ENCODE results near the gene LIN37. TPM values are rescaled to one million over a fixed set of nuclear protein-coding genes. Genes with fewer than 3 reads are reported as not detected.

The LIN37 gene
- polyA plus RNA-seq, 3 donors from 2014 or later = 9.7 to 15.2 (median 12.6) TPM

DNA sequence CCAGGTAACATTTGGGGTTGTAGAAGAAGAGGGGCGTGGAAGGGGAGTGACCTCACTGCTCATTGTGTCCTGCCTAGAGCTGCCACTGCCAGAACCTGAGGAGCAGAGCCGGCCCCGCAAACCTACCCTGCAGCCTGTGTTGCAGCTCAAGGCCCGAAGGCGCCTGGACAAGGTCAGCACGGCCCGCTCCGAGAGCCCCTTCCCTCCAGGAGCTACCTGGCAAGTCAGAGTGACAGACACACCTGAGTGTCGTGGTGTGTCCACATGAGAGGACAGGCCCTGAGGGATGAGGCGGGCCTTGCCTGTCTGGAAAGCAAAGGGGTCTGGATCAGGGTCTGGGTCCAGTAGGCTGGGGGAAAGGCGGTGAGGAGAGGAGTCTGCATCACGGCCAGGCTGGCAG is 23.8 kb upstream of the LIN37 start:
- no peak overlapping the region for H3K4me3 Mint-ChIP-seq
- H3K36me3 Mint-ChIP-seq = peaks cover 3 to 37% (median 5%) of the 10 kb centered on the region in 3 donors
- DNase-seq = no peak
- no peaks in the 10 kb centered on the region for H3K9me3 Mint-ChIP-seq
- H3K27me3 Mint-ChIP-seq (ENCODE audit: low read depth in 3 of 3) = no peaks in the 10 kb centered on the region
- no peak overlapping the region for H3K27ac Mint-ChIP-seq
- peaks cover 6 to 8% of the 10 kb centered on the region in 2 donors for H3K4me1 Mint-ChIP-seq

DNA sequence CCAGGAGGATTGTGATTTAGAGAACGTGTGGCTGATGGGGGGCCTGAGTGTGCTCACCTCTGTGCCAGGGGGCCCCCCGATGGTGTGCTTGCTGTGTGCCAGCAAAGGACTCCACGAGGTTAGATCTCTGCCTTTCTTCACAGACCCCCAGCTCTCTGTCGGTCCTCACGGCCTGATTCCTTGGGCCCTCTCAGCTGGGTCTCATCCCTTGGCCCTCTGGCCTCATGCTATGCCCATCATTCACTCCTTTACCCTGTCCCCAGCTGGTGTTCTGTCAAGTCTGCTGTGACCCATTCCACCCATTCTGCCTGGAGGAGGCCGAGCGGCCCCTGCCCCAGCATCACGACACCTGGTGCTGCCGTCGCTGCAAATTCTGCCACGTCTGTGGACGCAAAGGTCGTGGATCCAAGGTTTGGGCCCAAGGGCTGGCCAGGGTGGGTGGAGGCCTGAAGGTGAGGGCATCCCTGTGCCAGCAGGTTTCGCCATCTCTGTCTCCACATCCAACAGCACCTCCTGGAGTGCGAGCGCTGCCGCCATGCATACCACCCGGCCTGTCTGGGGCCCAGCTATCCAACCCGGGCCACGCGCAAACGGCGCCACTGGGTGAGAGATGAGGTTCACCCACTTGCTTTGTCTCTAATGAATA is 23.0 kb upstream of the LIN37 start:
- Mint-ChIP-seq H3K9me3 (no peaks in the 10 kb centered on the region), H3K27me3 (ENCODE audit: low read depth in 3 of 3) (no peaks in the 10 kb centered on the region), H3K36me3 (peaks cover 6 to 35% (median 8%) of the 10 kb centered on the region in 3 donors), H3K4me1 (peaks cover 2 to 3% of the 10 kb centered on the region in 2 donors), H3K4me3 (no peak overlapping the region), H3K27ac (no peak overlapping the region)
- no peak for DNase-seq

DNA sequence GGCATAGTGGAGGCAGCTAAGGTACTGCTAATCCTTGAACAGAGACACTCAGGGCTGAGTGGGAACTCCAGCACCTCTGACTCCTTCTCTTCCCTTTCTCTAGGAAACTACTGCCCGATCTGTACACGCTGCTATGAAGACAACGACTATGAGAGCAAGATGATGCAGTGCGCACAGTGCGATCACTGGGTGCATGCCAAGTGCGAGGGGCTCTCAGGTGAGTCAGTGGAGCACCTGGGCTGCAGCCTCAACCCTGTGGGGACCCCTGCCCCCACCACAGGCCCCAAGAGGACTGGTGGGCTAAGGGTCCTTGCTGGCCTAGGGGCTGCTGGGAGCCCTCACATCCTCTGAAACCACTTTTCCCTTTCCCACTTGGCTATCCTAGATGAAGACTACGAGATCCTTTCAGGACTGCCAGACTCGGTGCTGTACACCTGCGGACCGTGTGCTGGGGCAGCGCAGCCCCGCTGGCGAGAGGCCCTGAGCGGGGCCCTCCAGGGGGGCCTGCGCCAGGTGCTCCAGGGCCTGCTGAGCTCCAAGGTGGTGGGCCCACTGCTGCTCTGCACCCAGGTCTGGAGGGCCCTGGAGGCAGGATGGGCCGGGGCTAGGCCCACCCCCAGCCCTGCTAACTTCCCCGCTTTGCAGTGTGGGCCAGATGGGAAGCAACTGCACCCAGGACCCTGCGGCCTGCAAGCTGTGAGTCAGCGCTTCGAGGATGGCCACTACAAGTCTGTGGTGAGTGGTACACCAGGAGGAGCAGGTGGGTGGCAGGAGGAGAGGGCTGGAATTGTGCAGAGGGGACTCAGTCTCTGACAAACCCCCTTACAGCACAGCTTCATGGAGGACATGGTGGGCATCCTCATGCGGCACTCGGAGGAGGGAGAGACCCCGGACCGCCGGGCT is 21.1 kb upstream of the LIN37 start:
- no peak overlapping the region for H3K27ac Mint-ChIP-seq
- H3K36me3 Mint-ChIP-seq = peaks cover 9 to 40% (median 14%) of the 10 kb centered on the region in 3 donors
- no peak for DNase-seq
- H3K4me1 Mint-ChIP-seq = peaks cover 0 to under 1% of the 10 kb centered on the region in 2 donors
- H3K9me3 Mint-ChIP-seq = no peaks in the 10 kb centered on the region
- peak overlapping the region in 1 of 5 donors; percentile 30 for H3K4me3 Mint-ChIP-seq
- peaks cover 0 to 2% (median 0%) of the 10 kb centered on the region in 3 donors for H3K27me3 Mint-ChIP-seq (ENCODE audit: low read depth in 3 of 3)

DNA sequence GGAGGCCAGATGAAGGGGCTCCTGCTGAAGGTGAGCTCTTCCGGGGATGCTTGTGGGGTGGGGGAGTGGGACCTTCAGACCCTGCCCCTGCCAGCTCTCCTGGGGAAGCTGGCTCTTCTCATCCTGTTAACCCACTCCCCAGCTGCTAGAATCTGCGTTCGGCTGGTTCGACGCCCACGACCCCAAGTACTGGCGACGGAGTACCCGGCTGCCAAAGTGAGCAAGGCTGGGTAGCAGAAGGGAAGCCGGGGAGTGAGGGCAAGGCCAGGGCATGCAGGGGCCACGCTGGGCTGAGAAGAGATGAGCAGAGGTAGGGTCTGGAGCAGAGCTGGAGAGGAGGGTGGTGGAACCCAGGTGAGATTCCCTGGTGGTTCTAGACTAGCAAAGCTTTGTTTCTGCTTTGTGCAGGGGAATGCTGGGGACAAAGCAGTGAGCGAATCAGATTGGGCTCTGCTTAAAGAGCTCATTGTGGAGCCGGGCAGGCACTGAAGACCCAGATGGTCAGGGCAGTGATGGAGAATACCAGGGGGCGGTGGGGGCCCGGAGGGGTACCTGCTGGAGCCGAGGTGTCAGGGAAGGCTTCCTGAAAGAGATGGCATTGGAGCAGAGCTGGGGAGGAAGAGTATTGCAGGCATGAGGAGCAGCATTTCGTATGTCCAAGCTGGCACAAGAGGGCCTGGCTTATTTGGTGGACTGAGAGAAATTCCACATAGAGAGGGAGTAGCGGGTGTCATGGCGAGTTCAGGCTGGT is 20.2 kb upstream of the LIN37 start:
- no peak for DNase-seq
- Mint-ChIP-seq H3K27ac (no peak overlapping the region), H3K36me3 (peaks cover 9 to 39% (median 14%) of the 10 kb centered on the region in 3 donors), H3K9me3 (no peaks in the 10 kb centered on the region), H3K27me3 (ENCODE audit: low read depth in 3 of 3) (peaks cover 0 to 2% (median 0%) of the 10 kb centered on the region in 3 donors), H3K4me3 (no peak overlapping the region), H3K4me1 (no peaks in the 10 kb centered on the region)

DNA sequence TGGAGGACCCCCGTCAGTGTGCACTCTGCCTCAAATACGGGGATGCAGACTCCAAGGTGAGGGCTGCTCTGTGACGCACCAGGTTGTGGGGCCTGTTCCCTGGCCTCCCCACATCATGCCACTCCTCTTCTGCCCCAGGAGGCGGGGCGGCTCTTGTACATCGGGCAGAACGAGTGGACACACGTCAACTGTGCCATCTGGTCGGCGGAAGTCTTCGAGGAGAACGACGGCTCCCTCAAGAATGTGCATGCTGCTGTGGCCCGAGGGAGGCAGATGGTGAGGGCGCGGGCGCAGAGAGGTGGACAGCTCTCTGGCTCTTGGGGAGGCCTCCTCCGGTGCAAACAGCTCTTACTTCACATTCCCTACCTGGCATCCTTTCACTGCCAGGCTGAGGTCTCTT is 19.4 kb upstream of the LIN37 start:
- Mint-ChIP-seq H3K27ac (no peak overlapping the region), H3K36me3 (peaks cover 9 to 33% (median 11%) of the 10 kb centered on the region in 3 donors), H3K9me3 (no peaks in the 10 kb centered on the region)

DNA sequence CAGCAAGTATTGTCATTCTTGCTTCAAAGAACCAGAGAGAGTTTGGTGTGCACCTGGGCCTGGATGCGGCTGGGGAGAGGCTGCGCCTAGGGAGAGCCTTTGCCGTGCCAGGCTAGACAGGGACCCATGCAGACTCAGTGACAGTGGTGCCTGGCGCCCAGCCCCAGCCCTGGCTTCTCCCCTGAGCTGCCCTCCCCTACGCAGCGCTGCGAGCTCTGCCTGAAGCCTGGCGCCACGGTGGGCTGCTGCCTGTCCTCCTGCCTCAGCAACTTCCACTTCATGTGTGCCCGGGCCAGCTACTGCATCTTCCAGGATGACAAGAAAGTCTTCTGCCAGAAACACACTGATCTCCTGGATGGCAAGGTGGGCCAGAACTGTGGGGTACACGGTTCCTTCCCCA is 18.6 kb upstream of the LIN37 start:
- H3K4me1 Mint-ChIP-seq = no peaks in the 10 kb centered on the region
- DNase-seq = no peak
- H3K9me3 Mint-ChIP-seq = no peaks in the 10 kb centered on the region
- H3K27ac Mint-ChIP-seq = no peak overlapping the region
- H3K4me3 Mint-ChIP-seq = no peak overlapping the region
- H3K36me3 Mint-ChIP-seq = peaks cover 9 to 33% (median 9%) of the 10 kb centered on the region in 3 donors
- H3K27me3 Mint-ChIP-seq (ENCODE audit: low read depth in 3 of 3) = peaks cover 0 to 3% (median 2%) of the 10 kb centered on the region in 3 donors

More for the DNA sequence above, 19.4 kb upstream of the LIN37 start:
- Mint-ChIP-seq H3K4me3 (no peak overlapping the region), H3K4me1 (no peaks in the 10 kb centered on the region), H3K27me3 (ENCODE audit: low read depth in 3 of 3) (peaks cover 0 to 2% (median under 1%) of the 10 kb centered on the region in 3 donors)
- DNase-seq = no peak

DNA sequence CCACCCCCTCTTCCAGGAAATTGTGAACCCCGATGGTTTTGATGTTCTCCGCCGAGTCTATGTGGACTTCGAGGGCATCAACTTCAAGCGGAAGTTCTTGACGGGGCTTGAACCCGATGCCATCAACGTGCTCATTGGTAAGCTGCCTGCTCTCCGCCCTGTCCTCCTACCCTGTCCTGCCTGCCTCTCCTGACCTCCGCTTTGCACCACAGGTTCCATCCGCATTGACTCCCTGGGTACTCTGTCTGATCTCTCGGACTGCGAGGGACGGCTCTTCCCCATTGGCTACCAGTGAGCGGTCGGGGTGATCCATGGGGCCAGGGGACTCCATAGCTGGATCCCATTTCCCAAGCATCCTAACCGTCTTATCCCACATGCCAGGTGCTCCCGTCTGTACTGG is 18.1 kb upstream of the LIN37 start:
- no peak overlapping the region for H3K4me3 Mint-ChIP-seq
- peaks cover 9 to 33% (median 9%) of the 10 kb centered on the region in 3 donors for H3K36me3 Mint-ChIP-seq
- no peak for DNase-seq
- peaks cover 0 to 3% (median 3%) of the 10 kb centered on the region in 3 donors for H3K27me3 Mint-ChIP-seq (ENCODE audit: low read depth in 3 of 3)
- H3K9me3 Mint-ChIP-seq = no peaks in the 10 kb centered on the region
- H3K27ac Mint-ChIP-seq = peak overlapping the region in 1 of 6 donors; percentile 17
- no peaks in the 10 kb centered on the region for H3K4me1 Mint-ChIP-seq

DNA sequence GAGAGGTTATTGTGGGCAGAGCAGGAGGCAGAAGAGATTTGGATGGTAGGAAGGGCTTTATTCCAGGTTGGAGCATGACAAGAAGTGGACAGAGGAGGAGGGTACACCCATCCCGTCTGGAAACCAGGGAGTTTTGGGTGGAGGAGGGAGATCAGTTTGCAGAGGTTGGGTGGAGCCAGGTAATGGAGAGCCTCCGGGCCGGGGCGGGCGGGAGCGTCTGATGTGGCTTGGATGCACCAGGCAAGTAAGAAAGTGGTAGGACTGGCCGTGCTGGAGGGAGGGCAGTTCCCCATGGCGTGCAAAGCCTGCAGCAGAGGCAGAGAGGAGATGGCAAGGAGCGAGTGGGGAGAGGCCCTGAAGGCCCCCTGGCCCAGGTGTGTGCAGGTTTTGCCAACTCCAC is 17.0 kb upstream of the LIN37 start:
- Mint-ChIP-seq H3K9me3 (no peaks in the 10 kb centered on the region), H3K4me1 (no peaks in the 10 kb centered on the region), H3K27me3 (ENCODE audit: low read depth in 3 of 3) (peaks cover 0 to 3% (median 3%) of the 10 kb centered on the region in 3 donors), H3K4me3 (no peak overlapping the region), H3K27ac (no peak overlapping the region), H3K36me3 (peaks cover 9 to 28% (median 9%) of the 10 kb centered on the region in 3 donors)
- no peak for DNase-seq

DNA sequence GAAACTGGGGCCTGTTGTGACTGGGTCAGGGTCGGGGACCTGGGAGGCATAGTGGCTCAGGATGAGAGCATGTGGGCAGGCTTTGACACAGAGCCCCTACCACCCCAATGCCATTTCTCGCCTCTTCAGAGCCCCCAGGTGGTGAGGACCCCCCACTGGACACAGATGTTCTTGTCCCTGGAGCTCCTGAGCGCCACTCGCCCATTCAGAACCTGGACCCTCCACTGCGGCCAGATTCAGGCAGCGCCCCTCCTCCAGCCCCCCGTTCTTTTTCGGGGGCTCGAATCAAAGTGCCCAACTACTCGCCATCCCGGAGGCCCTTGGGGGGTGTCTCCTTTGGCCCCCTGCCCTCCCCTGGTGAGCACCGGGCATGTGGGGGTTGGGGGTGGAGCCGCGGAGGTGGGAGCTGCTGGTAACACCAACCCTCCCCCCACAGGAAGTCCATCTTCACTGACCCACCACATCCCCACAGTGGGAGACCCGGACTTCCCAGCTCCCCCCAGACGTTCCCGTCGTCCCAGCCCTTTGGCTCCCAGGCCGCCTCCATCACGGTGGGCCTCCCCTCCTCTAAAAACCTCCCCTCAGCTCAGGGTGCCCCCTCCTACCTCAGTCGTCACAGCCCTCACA is 16.5 kb upstream of the LIN37 start:
- Mint-ChIP-seq H3K36me3 (peaks cover 9 to 28% (median 9%) of the 10 kb centered on the region in 3 donors), H3K9me3 (no peaks in the 10 kb centered on the region), H3K4me3 (no peak overlapping the region), H3K4me1 (no peaks in the 10 kb centered on the region), H3K27me3 (ENCODE audit: low read depth in 3 of 3) (peaks cover 0 to 3% (median 3%) of the 10 kb centered on the region in 3 donors), H3K27ac (no peak overlapping the region)
- DNase-seq = no peak

DNA sequence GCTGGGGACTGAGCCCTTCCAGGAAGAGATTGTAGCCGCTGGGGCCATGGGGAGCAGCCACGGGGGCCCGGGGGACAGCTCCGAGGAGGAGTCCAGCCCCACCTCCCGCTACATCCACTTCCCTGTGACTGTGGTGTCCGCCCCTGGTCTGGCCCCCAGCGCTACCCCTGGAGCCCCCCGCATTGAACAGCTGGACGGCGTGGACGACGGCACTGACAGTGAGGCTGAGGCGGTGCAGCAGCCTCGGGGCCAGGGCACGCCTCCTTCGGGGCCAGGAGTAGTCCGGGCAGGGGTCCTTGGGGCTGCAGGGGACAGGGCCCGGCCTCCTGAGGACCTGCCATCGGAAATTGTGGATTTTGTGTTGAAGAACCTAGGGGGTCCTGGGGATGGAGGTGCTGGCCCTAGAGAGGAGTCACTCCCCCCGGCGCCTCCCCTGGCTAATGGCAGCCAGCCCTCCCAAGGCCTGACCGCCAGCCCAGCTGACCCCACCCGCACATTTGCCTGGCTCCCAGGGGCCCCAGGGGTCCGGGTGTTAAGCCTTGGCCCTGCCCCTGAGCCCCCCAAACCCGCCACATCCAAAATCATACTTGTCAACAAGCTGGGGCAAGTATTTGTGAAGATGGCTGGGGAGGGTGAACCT is 15.7 kb upstream of the LIN37 start:
- no peaks in the 10 kb centered on the region for H3K9me3 Mint-ChIP-seq

DNA sequence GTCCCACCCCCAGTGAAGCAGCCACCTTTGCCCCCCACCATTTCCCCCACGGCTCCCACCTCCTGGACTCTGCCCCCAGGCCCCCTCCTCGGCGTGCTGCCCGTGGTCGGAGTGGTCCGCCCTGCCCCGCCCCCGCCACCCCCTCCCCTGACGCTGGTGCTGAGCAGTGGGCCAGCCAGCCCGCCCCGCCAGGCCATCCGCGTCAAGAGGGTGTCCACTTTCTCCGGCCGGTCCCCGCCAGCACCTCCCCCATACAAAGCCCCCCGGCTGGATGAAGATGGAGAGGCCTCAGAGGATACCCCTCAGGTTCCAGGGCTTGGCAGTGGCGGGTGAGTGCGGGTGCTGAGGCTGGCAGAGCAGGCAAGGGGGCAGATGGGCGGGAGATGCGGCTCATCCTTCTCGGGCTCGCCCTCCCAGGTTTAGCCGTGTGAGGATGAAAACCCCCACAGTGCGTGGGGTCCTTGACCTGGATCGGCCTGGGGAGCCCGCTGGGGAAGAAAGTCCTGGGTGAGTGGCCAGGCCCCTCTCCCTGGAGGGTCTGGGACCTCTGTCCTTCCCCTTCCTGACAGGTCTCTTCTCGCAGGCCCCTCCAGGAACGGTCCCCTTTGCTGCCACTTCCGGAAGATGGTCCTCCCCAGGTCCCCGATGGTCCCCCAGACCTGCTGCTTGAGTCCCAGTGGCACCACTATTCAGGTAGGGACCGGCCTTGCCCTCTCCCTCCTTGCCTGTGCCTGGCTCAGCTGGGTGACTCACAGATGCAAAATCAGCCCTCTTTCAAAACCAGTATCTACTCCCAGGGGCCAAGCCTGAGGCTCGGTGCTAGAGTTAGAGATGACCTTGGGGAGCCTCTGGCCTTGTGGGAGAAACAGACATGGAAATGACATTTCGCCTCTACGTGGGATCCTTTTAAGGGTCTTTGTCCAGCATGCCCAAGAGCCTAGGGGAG is 14.9 kb upstream of the LIN37 start:
- no peak for DNase-seq
- no peaks in the 10 kb centered on the region for H3K4me1 Mint-ChIP-seq
- peaks cover 9 to 21% (median 9%) of the 10 kb centered on the region in 3 donors for H3K36me3 Mint-ChIP-seq
- peak overlapping the region in 3 of 6 donors; percentile 16 to 64 (median 29) for H3K27ac Mint-ChIP-seq
- H3K27me3 Mint-ChIP-seq (ENCODE audit: low read depth in 3 of 3) = peaks cover 0 to 3% (median 3%) of the 10 kb centered on the region in 3 donors
- H3K9me3 Mint-ChIP-seq = no peaks in the 10 kb centered on the region
- no peak overlapping the region for H3K4me3 Mint-ChIP-seq

More for the DNA sequence above, 15.7 kb upstream of the LIN37 start:
- H3K27ac Mint-ChIP-seq = no peak overlapping the region
- H3K4me3 Mint-ChIP-seq = no peak overlapping the region
- H3K4me1 Mint-ChIP-seq = no peaks in the 10 kb centered on the region
- peaks cover 0 to 3% (median 3%) of the 10 kb centered on the region in 3 donors for H3K27me3 Mint-ChIP-seq (ENCODE audit: low read depth in 3 of 3)
- peaks cover 9 to 26% (median 9%) of the 10 kb centered on the region in 3 donors for H3K36me3 Mint-ChIP-seq
- DNase-seq = no peak

DNA sequence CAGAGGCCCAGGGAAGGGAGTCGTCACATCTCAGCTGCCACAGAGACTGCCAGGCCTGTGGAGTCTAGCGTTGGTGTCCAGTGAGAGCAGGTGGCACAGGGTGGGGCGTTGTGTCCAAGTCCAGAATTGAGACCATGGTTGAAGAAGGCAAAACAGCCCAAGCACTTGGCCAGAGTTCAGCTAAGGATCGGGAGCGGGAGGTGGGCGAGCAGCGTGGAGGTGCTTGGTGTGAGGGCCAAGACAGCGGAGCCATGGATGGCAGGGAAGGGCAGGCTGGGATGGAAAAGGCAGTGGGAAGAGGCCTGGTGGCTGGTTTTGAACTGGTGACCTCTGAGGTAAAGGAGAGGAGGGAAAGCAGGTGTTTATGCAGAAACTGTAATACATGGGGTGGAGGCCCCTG is 14.1 kb upstream of the LIN37 start:
- H3K27me3 Mint-ChIP-seq (ENCODE audit: low read depth in 3 of 3) = peaks cover 0 to 3% (median 3%) of the 10 kb centered on the region in 3 donors
- peaks cover 0 to 3% of the 10 kb centered on the region in 2 donors for H3K4me1 Mint-ChIP-seq
- DNase-seq = no peak
- H3K36me3 Mint-ChIP-seq = peaks cover 9 to 20% (median 9%) of the 10 kb centered on the region in 3 donors
- H3K4me3 Mint-ChIP-seq = no peak overlapping the region
- H3K27ac Mint-ChIP-seq = peak overlapping the region in 5 of 6 donors; percentile 16 to 76 (median 64)
- H3K9me3 Mint-ChIP-seq = no peaks in the 10 kb centered on the region
